Fibroblast of lung (primary cell): ENCODE data around the gene OSBPL1A. TPM values are rescaled to one million over a fixed set of nuclear protein-coding genes. Genes with fewer than 3 reads are reported as not detected.

Source experiments
- DNase-seq, 2 donors: peaks; one replicate each; pipeline versions ENCODE4 v3.0.0 to v3.0.0-alpha.2; 2010; ENCODE audit warnings: low read depth in 2 of 2
- H2AFZ ChIP-seq: 2 replicates; pipeline ENCODE4 v1.5.1; 2012; ENCODE audit warnings: low read length, control low read depth, inconsistent platforms
- H3K27ac ChIP-seq: 2 replicates; pipeline ENCODE4 v1.5.1; 2011; ENCODE audit warnings: low read length, control low read depth; ENCODE audit not compliant: insufficient read depth
- H3K27me3 ChIP-seq: 2 replicates; pipeline ENCODE4 v1.5.1; 2011; ENCODE audit warnings: mild to moderate bottlenecking, low read length; ENCODE audit not compliant: control insufficient read depth, insufficient read depth
- H3K36me3 ChIP-seq: 2 replicates; pipeline ENCODE4 v1.5.1; 2011; ENCODE audit warnings: low read length; ENCODE audit not compliant: control insufficient read depth, insufficient read depth
- H3K4me1 ChIP-seq: 2 replicates; pipeline ENCODE4 v1.5.1; 2011; ENCODE audit warnings: low read length; ENCODE audit not compliant: control insufficient read depth, insufficient read depth; ENCODE audit errors: extremely low read depth
- H3K4me2 ChIP-seq: 2 replicates; pipeline ENCODE4 v1.5.1; 2011; ENCODE audit warnings: low read length, control low read depth; ENCODE audit not compliant: insufficient read depth; ENCODE audit errors: extremely low read depth
- H3K4me3 ChIP-seq, 4 experiments: fragments of 200-600 bp in 1 of 4; sonication (generic) in 1 of 4; replicated peaks in 1 of 4; 2 replicates each; pipeline ENCODE4 v1.5.1; 2011 to 2016; ENCODE audit warnings: low read length in 4 of 4, low read depth in 3 of 4, mild to moderate bottlenecking in 3 of 4, control low read depth in 2 of 4, inconsistent platforms in 1 of 4, mixed read lengths in 1 of 4; ENCODE audit not compliant: insufficient read depth in 1 of 4; ENCODE audit errors: control extremely low read depth in 1 of 4
- H3K79me2 ChIP-seq: 2 replicates; pipeline ENCODE4 v1.5.1; 2012; ENCODE audit warnings: mild to moderate bottlenecking, low read length, inconsistent platforms; ENCODE audit not compliant: control insufficient read depth, insufficient read depth
- H3K9ac ChIP-seq: 2 replicates; pipeline ENCODE4 v1.5.1; 2011; ENCODE audit warnings: mild to moderate bottlenecking, low read length, control low read depth; ENCODE audit not compliant: insufficient read depth
- H3K9me3 ChIP-seq: 2 replicates; pipeline ENCODE4 v1.5.1; 2012; ENCODE audit warnings: low read depth, low read length; ENCODE audit not compliant: control insufficient read depth, insufficient read depth
- H4K20me1 ChIP-seq: 2 replicates; pipeline ENCODE4 v1.5.1; 2011; ENCODE audit warnings: low read length; ENCODE audit not compliant: control insufficient read depth, insufficient read depth; ENCODE audit errors: extremely low read depth
- CTCF ChIP-seq, 2 donors: IDR thresholded peaks in 1 of 2; conservative IDR thresholded peaks in 1 of 2; 1 replicate in 1 of 2; 2 replicates in 1 of 2; pipeline ENCODE4 v1.5.1; 2011 to 2012; ENCODE audit warnings: low read length in 2 of 2, control low read depth in 1 of 2, inconsistent platforms in 1 of 2, low read depth in 1 of 2, mild to moderate bottlenecking in 1 of 2
- EZH2 ChIP-seq: IDR thresholded peaks from 2 replicates; pipeline ENCODE4 v1.5.1; 2012; ENCODE audit warnings: low read length, control low read depth, mild to moderate bottlenecking; ENCODE audit errors: missing control alignments
- polyA plus RNA-seq, 2 donors: library from polyadenylated mRNA; depleted of rRNA in 1 of 2; stranded (reverse) in 1 of 2; unstranded in 1 of 2; fragments of >200 nt; gene quantifications; 2 replicates each; pipeline ENCODE4 v1.2.1, GENCODE V29; 2011 to 2012; ENCODE audit warnings: missing spikeins in 1 of 2
- total RNA-seq: library from RNA; depleted of rRNA; stranded (reverse); fragments of >200 nt; gene quantifications from 2 replicates; pipeline ENCODE4 v1.2.1, GENCODE V29; 2014

Gene OSBPL1A
- total and polyA plus RNA-seq, 2 donors (not counting 1 experiment from before 2014, with no cell fraction given): 67.5 to 73.3 TPM

- H3K4me3 ChIP-seq: no peak overlapping the region
- no peak overlapping the region for H3K27ac ChIP-seq
- H3K36me3 ChIP-seq: no peaks in the 10 kb centered on the region
Measured at GRCh38 chr18:24180048-24180447, 217.6 kb downstream of the OSBPL1A start.

GRCh38 chr18:24177499-24178133 lies 220.0 kb downstream of the OSBPL1A start:
- Histone ChIP-seq H3K27me3 (no peaks in the 10 kb centered on the region), H3K9ac (no peak overlapping the region), H3K4me3 (no peak overlapping the region), H2AFZ (no peak overlapping the region), H3K36me3 (no peaks in the 10 kb centered on the region), H3K4me1 (no peaks in the 10 kb centered on the region), H3K27ac (no peak overlapping the region), H3K9me3 (no peaks in the 10 kb centered on the region), H3K79me2 (no peaks in the 10 kb centered on the region), H4K20me1 (no peaks in the 10 kb centered on the region), H3K4me2 (no peak overlapping the region)
- no peak for TF ChIP-seq EZH2
- TF ChIP-seq CTCF (conservative IDR thresholded peaks at IDR 0.05 in 1 of 2, IDR thresholded peaks at IDR 0.05 in 1 of 2; ENCODE audit: low read depth in 1 of 2, low read length in 2 of 2): no peak
- DNase-seq: no peak

More at GRCh38 chr18:24180048-24180447, 217.6 kb downstream of the OSBPL1A start:
- DNase-seq: no peak
- Histone ChIP-seq H3K27me3 (no peaks in the 10 kb centered on the region), H3K9ac (no peak overlapping the region), H2AFZ (no peak overlapping the region), H3K4me2 (no peak overlapping the region), H3K9me3 (no peaks in the 10 kb centered on the region), H4K20me1 (no peaks in the 10 kb centered on the region), H3K79me2 (no peaks in the 10 kb centered on the region), H3K4me1 (no peaks in the 10 kb centered on the region)
- no peak for TF ChIP-seq CTCF (conservative IDR thresholded peaks at IDR 0.05 in 1 of 2, IDR thresholded peaks at IDR 0.05 in 1 of 2; ENCODE audit: low read depth in 1 of 2, low read length in 2 of 2)
- TF ChIP-seq EZH2: no peak

- Histone ChIP-seq H3K27me3 (no peaks in the 10 kb centered on the region), H3K9me3 (no peaks in the 10 kb centered on the region), H3K4me1 (no peaks in the 10 kb centered on the region), H4K20me1 (no peaks in the 10 kb centered on the region), H3K4me2 (no peak overlapping the region), H3K27ac (no peak overlapping the region), H3K36me3 (no peaks in the 10 kb centered on the region), H3K79me2 (no peaks in the 10 kb centered on the region), H3K9ac (no peak overlapping the region), H3K4me3 (no peak overlapping the region), H2AFZ (no peak overlapping the region)
- DNase-seq: peak; percentile 36 to 62
- TF ChIP-seq CTCF (conservative IDR thresholded peaks at IDR 0.05 in 1 of 2, IDR thresholded peaks at IDR 0.05 in 1 of 2; ENCODE audit: low read depth in 1 of 2, low read length in 2 of 2): peak; percentile 67 to 82
- TF ChIP-seq EZH2: no peak
Measured at GRCh38 chr18:24176727-24177416, 220.8 kb downstream of the OSBPL1A start.
